ENCODE results near the gene TIAM2.
"Not testable (repeated sequence)": the region's sequence is repeated elsewhere in the genome, so short reads cannot be mapped to it uniquely, and the experiment has no call there.

TIAM2 gene

GRCh38 chr6:154986787-154987235, 8.3 kb upstream of the TIAM2 start:
- no peak for DNase-seq (ENCODE audit: extremely low spot score, insufficient read length, low read depth)
- no peak for FAIRE-seq

GRCh38 chr6:154989448-154989847, 5.7 kb upstream of the TIAM2 start:
- DNase-seq (ENCODE audit: extremely low spot score, insufficient read length, low read depth) (no peak), FAIRE-seq (no peak)

- no peak for FAIRE-seq
These were observed 3.9 kb upstream of the TIAM2 start for GRCh38 chr6:154991207-154991606.

GRCh38 chr6:154993026-154993425, 2.1 kb upstream of the TIAM2 start:
- DNase-seq (ENCODE audit: extremely low spot score, insufficient read length, low read depth) (no peak), FAIRE-seq (no peak)

More at GRCh38 chr6:154991207-154991606, 3.9 kb upstream of the TIAM2 start:
- DNase-seq (ENCODE audit: extremely low spot score, insufficient read length, low read depth): no peak

GRCh38 chr6:154993710-154994109, 1.4 kb upstream of the TIAM2 start:
- DNase-seq (ENCODE audit: extremely low spot score, insufficient read length, low read depth) (no peak), FAIRE-seq (no peak)

GRCh38 chr6:154994836-154995253, 270 bp upstream of the TIAM2 start:
- DNase-seq (ENCODE audit: extremely low spot score, insufficient read length, low read depth) (no peak), FAIRE-seq (no peak)

- DNase-seq (ENCODE audit: extremely low spot score, insufficient read length, low read depth): no peak
- no peak for FAIRE-seq
These were observed 988 bp downstream of the TIAM2 start for GRCh38 chr6:154996016-154996590.

GRCh38 chr6:154996841-154997311, 1.8 kb downstream of the TIAM2 start:
- DNase-seq (ENCODE audit: extremely low spot score, insufficient read length, low read depth) (no peak), FAIRE-seq (no peak)

GRCh38 chr6:154998855-154999254, 3.7 kb downstream of the TIAM2 start:
- FAIRE-seq: no peak
- DNase-seq (ENCODE audit: extremely low spot score, insufficient read length, low read depth): no peak

GRCh38 chr6:155001482-155001881, 6.4 kb downstream of the TIAM2 start:
- FAIRE-seq: no peak
- no peak for DNase-seq (ENCODE audit: extremely low spot score, insufficient read length, low read depth)

GRCh38 chr6:155001934-155002333, 6.8 kb downstream of the TIAM2 start:
- no peak for FAIRE-seq
- no peak for DNase-seq (ENCODE audit: extremely low spot score, insufficient read length, low read depth)

- no peak for FAIRE-seq
These were observed 8.4 kb downstream of the TIAM2 start for GRCh38 chr6:155003476-155003875.

GRCh38 chr6:155004017-155004416, 8.9 kb downstream of the TIAM2 start:
- DNase-seq (ENCODE audit: extremely low spot score, insufficient read length, low read depth) (no peak), FAIRE-seq (no peak)

More at GRCh38 chr6:155003476-155003875, 8.4 kb downstream of the TIAM2 start:
- DNase-seq (ENCODE audit: extremely low spot score, insufficient read length, low read depth): no peak

- no peak for DNase-seq (ENCODE audit: extremely low spot score, insufficient read length, low read depth)
These were observed 9.7 kb downstream of the TIAM2 start for GRCh38 chr6:155004576-155005372.

GRCh38 chr6:155008625-155009024, 13.5 kb downstream of the TIAM2 start:
- DNase-seq (ENCODE audit: extremely low spot score, insufficient read length, low read depth) (no peak), FAIRE-seq (no peak)

More at GRCh38 chr6:155004576-155005372, 9.7 kb downstream of the TIAM2 start:
- FAIRE-seq: no peak

GRCh38 chr6:155010940-155011339, 15.8 kb downstream of the TIAM2 start:
- DNase-seq (ENCODE audit: extremely low spot score, insufficient read length, low read depth) (no peak), FAIRE-seq (no peak)

GRCh38 chr6:155011809-155012291, 16.7 kb downstream of the TIAM2 start:
- no peak for DNase-seq (ENCODE audit: extremely low spot score, insufficient read length, low read depth)
- FAIRE-seq: no peak

GRCh38 chr6:155013457-155013876, 18.4 kb downstream of the TIAM2 start:
- DNase-seq (ENCODE audit: extremely low spot score, insufficient read length, low read depth) (no peak), FAIRE-seq (no peak)

GRCh38 chr6:155014137-155014536, 19.0 kb downstream of the TIAM2 start:
- FAIRE-seq: no peak
- DNase-seq (ENCODE audit: extremely low spot score, insufficient read length, low read depth): no peak

- DNase-seq (ENCODE audit: extremely low spot score, insufficient read length, low read depth) (no peak), FAIRE-seq (no peak)
These were observed 19.7 kb downstream of the TIAM2 start for GRCh38 chr6:155014670-155015300.

GRCh38 chr6:155018415-155018814, 23.3 kb downstream of the TIAM2 start:
- not testable (repeated sequence) for DNase-seq (ENCODE audit: extremely low spot score, insufficient read length, low read depth); FAIRE-seq
